Measurements from ENCODE around the gene SLC29A3. TPM values are rescaled to one million over a fixed set of nuclear protein-coding genes. Genes with fewer than 3 reads are reported as not detected.

Gene SLC29A3
- total and polyA plus RNA-seq, 2 of the 8 experiments (the other 6 are each of a cell fraction or from before 2014, with no cell fraction given), result 14.0 to 24.6 TPM

GRCh38 chr10:71271662-71272055, 47.4 kb upstream of the SLC29A3 start (continued):
- no peak for TF ChIP-seq BACH1 (IDR thresholded peaks at IDR 0.05; ENCODE audit: low read length)
- TF ChIP-seq RAD21 (IDR thresholded peaks at IDR 0.05 in 1 of 2, conservative IDR thresholded peaks at IDR 0.05 in 1 of 2; ENCODE audit: low read depth in 2 of 2, low read length in 2 of 2), result no peak
- no peak for TF ChIP-seq SAP30 (IDR thresholded peaks at IDR 0.05; ENCODE audit: insufficient read depth, insufficient replicate concordance, low read length)
- no peak for TF ChIP-seq SRF (IDR thresholded peaks at IDR 0.05; ENCODE audit: low read depth, low read length)
- no peak for TF ChIP-seq CBX5 (IDR thresholded peaks at IDR 0.05; ENCODE audit: low read depth, low read length)
- no peak for TF ChIP-seq ASH2L (IDR thresholded peaks at IDR 0.05; ENCODE audit: low read length)

All from H1 (cell line).